ENCODE results near the gene SKIC8.
A peak's percentile ranks its signal among the peaks of the same experiment; 100 is the strongest.

- TF ChIP-seq, protein P1, sequence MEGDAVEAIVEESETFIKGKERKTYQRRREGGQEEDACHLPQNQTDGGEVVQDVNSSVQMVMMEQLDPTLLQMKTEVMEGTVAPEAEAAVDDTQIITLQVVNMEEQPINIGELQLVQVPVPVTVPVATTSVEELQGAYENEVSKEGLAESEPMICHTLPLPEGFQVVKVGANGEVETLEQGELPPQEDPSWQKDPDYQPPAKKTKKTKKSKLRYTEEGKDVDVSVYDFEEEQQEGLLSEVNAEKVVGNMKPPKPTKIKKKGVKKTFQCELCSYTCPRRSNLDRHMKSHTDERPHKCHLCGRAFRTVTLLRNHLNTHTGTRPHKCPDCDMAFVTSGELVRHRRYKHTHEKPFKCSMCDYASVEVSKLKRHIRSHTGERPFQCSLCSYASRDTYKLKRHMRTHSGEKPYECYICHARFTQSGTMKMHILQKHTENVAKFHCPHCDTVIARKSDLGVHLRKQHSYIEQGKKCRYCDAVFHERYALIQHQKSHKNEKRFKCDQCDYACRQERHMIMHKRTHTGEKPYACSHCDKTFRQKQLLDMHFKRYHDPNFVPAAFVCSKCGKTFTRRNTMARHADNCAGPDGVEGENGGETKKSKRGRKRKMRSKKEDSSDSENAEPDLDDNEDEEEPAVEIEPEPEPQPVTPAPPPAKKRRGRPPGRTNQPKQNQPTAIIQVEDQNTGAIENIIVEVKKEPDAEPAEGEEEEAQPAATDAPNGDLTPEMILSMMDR (IDR thresholded peaks at IDR 0.05), result peak in 1 of 6 experiments; percentile 27
- TF ChIP-seq POLR2A (IDR thresholded peaks at IDR 0.05), result peak in 3 of 4 donors; percentile 43 to 86 (median 72)
These were observed at the start of gene SKIC8 for GRCh38 chr15:78299101-78299930.
